ENCODE measurements around the gene NDUFAB1. TPM values are rescaled to one million over a fixed set of nuclear protein-coding genes. Genes with fewer than 3 reads are reported as not detected.

NDUFAB1 gene
- total RNA-seq, 1 donor from 2014 or later = 71.4 TPM

DNA sequence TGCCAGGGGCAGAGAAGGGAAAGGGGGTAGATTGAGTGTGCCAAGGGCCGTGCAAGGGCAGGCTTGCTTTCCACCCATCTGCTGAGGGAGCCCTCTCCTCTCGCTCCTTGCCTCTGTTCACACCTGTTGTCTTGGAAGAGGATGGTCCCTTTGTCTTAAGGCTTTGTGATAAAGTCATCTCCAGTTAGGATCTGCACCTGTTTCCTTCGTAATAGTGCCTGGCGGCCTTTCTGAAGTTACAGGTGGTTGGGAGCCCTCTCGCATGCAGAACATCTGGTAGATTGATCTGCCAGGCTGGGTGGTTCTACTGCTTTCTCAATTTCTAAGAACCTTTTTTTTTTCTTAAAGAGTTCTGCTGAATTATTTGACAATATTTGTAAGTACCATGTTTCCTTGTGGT lies 22.3 kb downstream of the NDUFAB1 start:
- no peak for TF ChIP-seq CTCF (IDR thresholded peaks at IDR 0.05)
- intact Hi-C loops (cut with DNase I) = no loop called here

DNA sequence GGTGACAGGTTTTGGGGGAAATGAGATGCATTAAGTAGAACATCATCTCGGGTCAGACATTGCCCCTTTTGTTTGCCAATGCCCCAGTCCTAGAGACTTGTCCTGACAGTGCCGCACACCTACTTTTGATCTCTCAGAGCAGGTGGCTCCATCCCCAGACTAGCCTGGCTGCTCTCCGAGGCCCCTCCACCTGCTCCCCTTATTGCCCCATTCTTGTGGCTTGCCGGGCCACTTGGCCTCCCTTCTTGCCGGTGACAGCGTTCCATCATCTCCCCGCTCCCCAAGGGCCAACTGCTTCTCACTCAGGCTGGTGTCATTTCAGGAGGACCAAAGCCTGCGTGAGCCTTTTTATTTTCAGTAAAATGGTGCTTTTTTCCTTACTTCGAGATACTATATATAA lies 23.7 kb downstream of the NDUFAB1 start:
- Histone ChIP-seq H3K9me3 (no peaks in the 10 kb centered on the region), H3K36me3 (peaks cover 55 to 85% of the 10 kb centered on the region in 2 donors), H3K27ac (no peak overlapping the region), H3K4me1 (no peaks in the 10 kb centered on the region), H3K4me3 (no peak overlapping the region), H3K27me3 (no peaks in the 10 kb centered on the region)
- no peak for DNase-seq (ENCODE audit: low spot score in 2 of 2)
- no peak for TF ChIP-seq CTCF (IDR thresholded peaks at IDR 0.05)
- intact Hi-C loops (cut with DNase I) = no loop called here

More for the DNA sequence above, 22.3 kb downstream of the NDUFAB1 start:
- no peaks in the 10 kb centered on the region for H3K27me3 ChIP-seq
- H3K36me3 ChIP-seq = peaks cover 42 to 80% of the 10 kb centered on the region in 2 donors
- H3K9me3 ChIP-seq = no peaks in the 10 kb centered on the region
- no peak overlapping the region for H3K4me3 ChIP-seq
- H3K4me1 ChIP-seq = no peaks in the 10 kb centered on the region
- DNase-seq (ENCODE audit: low spot score in 2 of 2) = no peak
- H3K27ac ChIP-seq = no peak overlapping the region

DNA sequence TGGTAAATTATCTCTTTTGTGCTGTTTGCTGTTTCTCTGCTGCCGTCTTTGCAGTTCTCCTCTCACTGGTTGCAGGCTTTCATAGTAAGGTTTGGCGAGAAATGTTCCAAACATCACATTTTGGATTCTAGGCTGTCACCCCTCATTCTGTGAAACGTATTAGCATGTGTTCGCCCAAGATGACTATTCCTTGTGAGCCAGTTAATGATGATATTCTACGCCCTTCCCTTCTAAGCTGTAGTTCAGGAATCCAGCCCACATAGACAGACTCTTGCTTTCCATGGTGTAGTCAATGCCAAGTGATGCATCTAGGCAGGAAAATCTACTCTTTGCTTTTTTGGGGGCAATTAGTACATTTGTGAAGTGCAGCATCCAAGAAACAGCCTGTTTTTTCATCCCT lies 24.2 kb downstream of the NDUFAB1 start:
- no peak for TF ChIP-seq CTCF (IDR thresholded peaks at IDR 0.05)
- intact Hi-C loops (cut with DNase I) = no loop called here
- H3K27ac ChIP-seq = no peak overlapping the region
- H3K4me1 ChIP-seq = no peaks in the 10 kb centered on the region
- peaks cover 60 to 85% of the 10 kb centered on the region in 2 donors for H3K36me3 ChIP-seq
- no peak for DNase-seq (ENCODE audit: low spot score in 2 of 2)
- H3K9me3 ChIP-seq = no peaks in the 10 kb centered on the region
- H3K4me3 ChIP-seq = no peak overlapping the region
- H3K27me3 ChIP-seq = no peaks in the 10 kb centered on the region

DNA sequence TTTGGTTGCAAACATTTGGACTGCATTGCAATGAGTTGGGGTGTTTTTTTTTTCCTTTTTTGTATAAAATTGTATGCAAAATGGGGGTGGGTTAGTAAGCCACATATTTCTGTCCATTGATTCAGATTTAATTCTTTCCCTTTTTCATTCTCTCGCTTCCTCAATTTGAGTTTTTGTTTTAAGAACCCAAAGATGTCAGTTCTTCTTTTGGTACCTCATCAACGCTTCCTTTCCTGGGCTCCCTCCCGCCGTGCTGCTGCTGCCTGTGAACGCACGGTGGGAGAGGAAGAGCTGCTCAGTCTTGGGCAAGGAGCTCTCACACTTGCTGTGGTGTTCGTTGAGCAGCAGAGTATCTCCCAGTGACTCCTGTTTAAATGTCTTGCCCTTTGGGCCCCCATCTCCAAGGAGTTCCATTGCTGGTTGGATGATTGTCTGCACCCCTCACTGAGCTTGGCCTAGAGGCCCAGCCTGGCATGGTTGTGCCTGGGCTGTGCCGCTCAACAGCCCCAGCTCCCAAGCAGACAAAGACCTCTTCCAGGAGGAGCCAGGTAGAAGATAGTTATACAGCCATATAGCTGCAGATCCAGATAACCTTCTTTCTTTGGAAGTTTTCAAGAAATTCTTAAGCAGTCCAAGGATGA lies 25.0 kb downstream of the NDUFAB1 start:
- H3K4me1 ChIP-seq = no peaks in the 10 kb centered on the region
- H3K27ac ChIP-seq = no peak overlapping the region
- no peak overlapping the region for H3K4me3 ChIP-seq
- no peak for TF ChIP-seq CTCF (IDR thresholded peaks at IDR 0.05)
- intact Hi-C loops (cut with DNase I) = no loop called here
- H3K36me3 ChIP-seq = peaks cover 65 to 88% of the 10 kb centered on the region in 2 donors
- H3K27me3 ChIP-seq = no peaks in the 10 kb centered on the region
- H3K9me3 ChIP-seq = no peaks in the 10 kb centered on the region
- no peak for DNase-seq (ENCODE audit: low spot score in 2 of 2)

- no peaks in the 10 kb centered on the region for H3K4me1 ChIP-seq
- no peak overlapping the region for H3K27ac ChIP-seq
- H3K9me3 ChIP-seq = no peaks in the 10 kb centered on the region
- peaks cover 80 to 94% of the 10 kb centered on the region in 2 donors for H3K36me3 ChIP-seq
- DNase-seq (ENCODE audit: low spot score in 2 of 2) = no peak
- no peak overlapping the region for H3K4me3 ChIP-seq
- TF ChIP-seq CTCF (IDR thresholded peaks at IDR 0.05) = no peak
- intact Hi-C loops (cut with DNase I) = no loop called here
- no peaks in the 10 kb centered on the region for H3K27me3 ChIP-seq
Observed at GRCh38 chr16:23567602-23568001, 28.5 kb downstream of the NDUFAB1 start.

DNA sequence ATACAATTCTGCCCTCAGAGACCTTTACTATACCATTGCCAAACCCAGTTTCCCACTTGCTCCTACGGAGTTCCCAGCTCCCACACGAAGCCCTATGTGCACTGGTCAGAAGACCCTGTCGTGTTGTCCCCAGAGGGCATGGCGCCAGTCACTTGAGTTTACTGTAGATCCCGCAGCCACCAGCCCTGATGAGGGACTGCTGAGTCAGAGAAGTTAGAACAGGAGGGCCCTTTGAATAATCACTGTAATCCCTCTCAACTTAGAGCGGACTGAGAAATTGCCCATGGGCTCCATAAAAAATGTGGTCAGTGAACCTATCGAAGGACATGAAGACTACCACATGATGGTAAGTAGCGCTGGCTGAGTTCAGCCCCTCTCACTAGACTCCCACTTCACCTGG lies 29.4 kb downstream of the NDUFAB1 start:
- H3K36me3 ChIP-seq = peaks cover 76 to 94% of the 10 kb centered on the region in 2 donors
- H3K27ac ChIP-seq = no peak overlapping the region
- intact Hi-C loops (cut with DNase I) = no loop called here
- no peaks in the 10 kb centered on the region for H3K4me1 ChIP-seq
- no peaks in the 10 kb centered on the region for H3K9me3 ChIP-seq
- no peak overlapping the region for H3K4me3 ChIP-seq
- H3K27me3 ChIP-seq = no peaks in the 10 kb centered on the region
- no peak for DNase-seq (ENCODE audit: low spot score in 2 of 2)
- no peak for TF ChIP-seq CTCF (IDR thresholded peaks at IDR 0.05)

Data from ascending aorta (tissue), 2 donors.